Activated effector memory CD4-positive, alpha-beta T cell treated with anti-CD3 and anti-CD28 coated beads, Interleukin-2, amount 50 U/mL, for 16 hours (primary cell): ENCODE results near the gene USE1.
A peak's percentile ranks its signal among the peaks of the same experiment; 100 is the strongest.

Experiments
- DNase-seq: peaks from one replicate; pipeline ENCODE4 v3.0.0-alpha.2; 2020

USE1 gene

DNA sequence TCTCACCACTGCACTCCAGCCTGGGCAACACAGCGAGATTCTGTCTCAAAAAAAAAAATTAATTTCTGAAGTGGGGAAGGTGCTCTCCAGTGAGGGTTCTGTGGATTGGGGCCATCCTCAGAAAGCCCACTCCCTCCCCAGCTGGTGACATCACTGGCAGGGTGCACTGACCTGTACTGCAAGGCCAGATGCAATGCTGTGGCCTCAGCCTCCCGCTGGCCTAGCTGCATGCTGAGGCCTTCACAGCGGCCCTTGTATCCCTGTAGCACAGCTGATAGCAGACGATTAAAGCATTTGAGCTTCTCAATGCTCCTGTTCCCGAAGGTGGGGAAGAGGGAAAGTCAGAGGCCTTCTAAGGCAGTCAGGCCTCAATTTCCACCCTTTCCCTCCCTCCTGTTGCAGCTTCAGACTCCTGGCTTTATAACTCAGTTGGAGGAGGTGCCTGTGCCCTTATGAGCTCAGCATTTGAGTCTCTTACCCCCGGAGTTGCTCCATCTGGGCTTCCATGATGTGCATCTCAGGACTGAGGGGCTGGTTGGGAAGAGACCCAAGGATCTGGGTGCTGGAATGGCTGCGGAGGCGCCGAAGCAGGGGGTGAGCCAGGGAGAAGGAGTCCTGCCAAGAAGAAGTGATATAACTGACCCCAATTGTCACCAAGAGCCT lies 44.1 kb downstream of the USE1 start:
- DNase-seq = no peak

DNA sequence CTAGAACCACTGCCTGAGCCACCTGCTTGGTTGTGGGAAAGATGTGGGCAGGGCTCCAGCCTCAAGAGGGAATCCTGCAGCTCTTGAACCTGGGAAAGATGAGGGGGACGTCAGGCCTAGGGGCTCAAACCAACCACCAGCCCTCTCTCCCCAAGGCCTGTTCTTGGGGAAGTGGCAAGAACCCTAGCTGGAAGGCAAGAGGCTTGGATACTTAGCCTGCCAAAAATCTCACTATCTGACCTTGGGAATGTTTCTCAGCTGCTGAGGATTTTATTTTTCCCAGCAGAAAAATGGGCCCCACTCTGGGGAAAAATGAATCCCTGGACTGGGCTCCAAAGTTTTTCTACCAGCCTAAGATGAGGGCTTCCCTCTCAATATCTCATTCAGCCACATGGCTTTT lies 44.8 kb downstream of the USE1 start:
- DNase-seq = no peak

DNA sequence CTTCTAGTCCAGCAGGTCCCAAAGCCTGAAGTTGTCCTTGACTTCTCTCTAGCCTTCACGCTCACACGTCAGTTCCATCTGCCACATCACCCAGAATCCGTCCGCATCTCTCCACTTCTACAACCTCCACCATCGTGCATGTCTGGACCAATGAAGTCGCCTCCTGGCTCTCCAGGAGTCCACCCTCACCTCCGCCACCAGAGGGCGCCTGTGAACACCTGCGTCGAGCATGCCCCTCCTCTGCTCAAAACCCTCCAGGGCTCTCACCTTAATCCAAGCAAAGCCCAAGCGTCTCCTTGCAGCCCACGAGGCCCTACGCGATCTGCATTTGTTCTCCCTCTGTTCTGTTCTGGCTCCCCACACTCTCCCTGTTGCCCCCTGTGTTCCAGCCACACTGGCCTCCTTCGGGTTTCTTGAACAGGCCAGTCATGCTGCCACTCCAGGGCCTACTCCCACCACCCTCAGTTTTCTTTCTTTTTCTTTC lies 45.7 kb downstream of the USE1 start:
- DNase-seq = peak; percentile 97

DNA sequence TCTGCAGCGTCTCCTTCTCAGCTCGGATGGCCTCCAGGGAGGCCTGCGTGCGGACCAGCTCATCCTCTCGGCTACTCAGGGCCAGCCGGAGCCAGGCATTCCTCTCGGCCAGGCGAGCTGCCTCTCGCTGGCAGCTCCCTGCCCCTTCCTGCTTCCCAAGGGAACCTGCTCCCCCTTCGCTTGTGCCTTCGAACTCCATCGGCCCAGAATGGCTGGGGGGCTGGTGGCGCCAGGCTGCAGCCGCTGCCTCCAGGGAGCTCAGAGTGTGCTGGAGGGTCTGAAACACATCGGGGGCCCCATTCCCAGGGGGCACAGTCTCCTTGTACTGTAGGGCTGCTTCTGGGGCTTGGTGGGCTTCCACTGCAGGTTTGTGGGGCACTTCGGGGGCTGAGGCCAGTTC lies 47.4 kb downstream of the USE1 start:
- DNase-seq = no peak

DNA sequence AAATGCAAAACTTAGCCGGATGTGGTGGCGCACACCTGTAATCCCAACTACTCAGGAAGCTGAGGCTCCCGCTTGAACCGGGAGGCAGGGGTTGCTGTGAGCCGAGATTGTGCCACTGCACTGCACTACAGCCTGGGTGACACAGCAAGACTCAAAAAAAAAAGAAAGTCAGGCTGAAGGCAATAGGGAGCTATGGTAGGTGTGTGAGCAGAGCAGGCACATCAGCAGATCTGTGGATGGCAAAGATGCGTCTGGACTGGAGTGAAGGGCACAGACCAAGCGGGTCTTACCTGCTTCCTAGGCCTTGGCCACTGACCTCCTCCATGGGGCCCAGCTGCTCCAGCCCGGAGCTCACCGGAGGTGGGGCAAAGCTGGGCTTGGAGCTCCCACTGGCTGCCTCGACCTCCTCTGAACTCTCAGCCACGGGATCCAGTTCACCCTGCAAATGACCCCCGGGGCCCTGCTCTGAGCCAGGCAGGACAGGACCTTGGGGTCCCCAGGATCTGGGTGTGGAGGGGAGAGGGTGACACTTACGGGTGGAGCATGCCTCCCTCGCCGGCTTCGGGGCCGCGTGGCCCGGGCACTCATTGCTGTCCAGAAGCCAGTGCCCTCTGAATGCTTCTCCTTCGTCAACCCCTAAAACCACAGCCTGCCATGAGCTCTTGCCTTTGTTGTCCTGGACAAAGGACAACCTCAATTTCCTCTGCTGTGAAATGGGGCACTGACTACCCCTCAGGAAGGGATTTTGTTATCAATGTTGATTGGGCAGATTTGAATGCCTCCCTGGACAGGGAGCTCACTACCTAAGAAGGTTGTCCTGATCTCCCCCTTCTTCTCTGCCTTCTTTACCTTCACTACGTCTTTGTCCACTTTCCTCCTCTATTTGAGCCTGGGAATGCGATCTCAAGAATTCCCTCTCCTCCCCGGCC lies 48.8 kb downstream of the USE1 start:
- no peak for DNase-seq

DNA sequence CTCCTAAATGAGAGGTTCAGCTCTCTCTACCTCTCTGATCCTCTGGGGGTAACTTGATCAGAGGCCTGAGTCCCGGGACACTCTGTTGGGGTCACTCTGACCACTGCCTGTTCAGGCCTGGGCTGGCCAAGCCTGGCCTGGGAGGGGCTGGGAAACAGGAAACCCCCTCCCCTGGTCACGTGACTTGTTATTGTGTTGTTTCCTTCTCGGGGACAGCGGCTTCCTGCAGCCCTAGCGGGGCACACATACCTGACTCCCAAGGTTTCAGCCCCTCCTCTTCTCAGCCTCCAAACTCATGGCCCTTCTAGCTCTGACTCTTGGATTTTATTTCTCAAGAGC lies 49.5 kb downstream of the USE1 start, which contains the start of gene USHBP1:
USHBP1 (minus strand) TSS at position 105 of the 339 bp plus-strand sequence. CDS start 446 bp downstream, outside the sequence.
- DNase-seq = no peak

DNA sequence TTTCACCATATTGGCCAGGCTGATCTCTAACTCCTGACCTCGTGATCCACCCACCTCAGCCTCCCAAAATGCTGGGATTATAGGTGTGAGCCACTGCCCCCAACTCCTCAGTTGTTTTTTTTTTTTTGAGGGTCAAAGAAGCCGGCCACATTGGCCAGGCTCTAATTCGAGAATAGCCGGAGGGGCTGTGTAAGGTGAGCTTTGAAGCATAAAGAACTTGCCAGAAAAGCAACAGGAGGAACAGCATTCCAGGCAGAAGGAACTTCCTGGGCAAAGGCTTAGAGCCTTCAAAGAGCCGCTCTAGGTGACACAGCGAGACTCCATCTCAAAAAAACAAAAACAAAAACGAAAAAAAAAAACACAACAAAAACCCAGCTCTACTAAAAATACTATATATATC lies 50.9 kb downstream of the USE1 start:
- DNase-seq = no peak

DNA sequence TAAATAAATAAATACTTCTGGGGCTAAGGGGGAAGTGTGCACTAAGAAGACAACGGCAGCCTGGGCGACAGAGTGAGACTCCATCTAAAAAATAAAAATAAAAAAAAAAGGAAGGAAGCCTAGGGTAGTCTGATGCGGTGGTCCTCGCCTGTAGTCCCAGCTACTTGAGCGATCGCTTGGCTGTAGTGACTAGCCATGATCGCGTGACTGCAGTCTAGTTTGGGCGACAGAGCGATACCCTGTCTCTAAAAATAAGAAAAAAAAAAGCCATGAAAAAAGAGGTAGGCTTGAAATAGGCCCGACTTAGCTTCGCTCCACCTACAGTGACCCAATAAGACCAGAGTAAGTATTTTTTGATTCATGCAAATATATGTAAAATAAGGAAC lies 51.4 kb downstream of the USE1 start:
- DNase-seq = no peak

DNA sequence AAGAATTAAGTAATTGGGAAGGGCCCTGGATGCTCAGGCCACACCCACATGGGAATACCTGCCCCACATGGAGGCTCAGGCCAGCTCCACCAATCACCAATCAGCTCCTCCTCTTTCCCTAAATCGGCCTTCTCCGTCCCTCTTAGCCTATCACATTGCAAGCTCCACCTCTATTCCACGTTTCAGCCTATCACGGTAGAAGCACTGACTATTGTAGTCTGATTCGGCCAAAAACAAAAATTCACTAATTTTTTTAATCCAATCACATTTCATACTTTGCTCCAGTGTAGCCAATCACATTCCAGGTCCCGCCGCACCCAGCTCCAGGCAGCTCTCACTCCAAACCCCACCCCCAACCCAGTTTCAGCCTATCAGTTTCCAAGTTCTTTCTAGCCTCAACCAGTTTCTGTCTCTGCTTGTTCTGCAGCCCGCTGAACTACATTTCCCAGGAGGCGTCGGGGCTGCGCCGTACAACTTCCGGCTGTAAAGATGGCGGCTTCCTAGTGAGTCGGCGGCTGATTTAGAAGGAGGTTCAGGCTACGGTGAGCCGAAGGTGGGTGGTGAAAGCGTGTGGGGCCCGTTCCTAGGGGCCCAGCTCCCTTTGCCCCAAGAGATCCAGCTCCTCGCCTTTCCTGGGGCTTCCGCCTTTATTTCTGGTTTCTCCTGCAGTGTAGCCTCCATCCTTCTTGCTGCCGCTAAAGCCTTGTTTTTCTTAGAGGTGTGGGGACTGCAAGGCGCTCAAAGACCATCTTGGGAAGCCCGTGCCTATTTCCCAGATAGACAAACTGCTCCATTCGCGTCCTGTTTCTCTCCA lies 52.0 kb downstream of the USE1 start, which contains the start of gene BABAM1:
BABAM1 (plus strand) TSS at position 469 of the 814 bp plus-strand sequence. CDS start 1,364 bp downstream, outside the sequence.
- peak; percentile 97 for DNase-seq

DNA sequence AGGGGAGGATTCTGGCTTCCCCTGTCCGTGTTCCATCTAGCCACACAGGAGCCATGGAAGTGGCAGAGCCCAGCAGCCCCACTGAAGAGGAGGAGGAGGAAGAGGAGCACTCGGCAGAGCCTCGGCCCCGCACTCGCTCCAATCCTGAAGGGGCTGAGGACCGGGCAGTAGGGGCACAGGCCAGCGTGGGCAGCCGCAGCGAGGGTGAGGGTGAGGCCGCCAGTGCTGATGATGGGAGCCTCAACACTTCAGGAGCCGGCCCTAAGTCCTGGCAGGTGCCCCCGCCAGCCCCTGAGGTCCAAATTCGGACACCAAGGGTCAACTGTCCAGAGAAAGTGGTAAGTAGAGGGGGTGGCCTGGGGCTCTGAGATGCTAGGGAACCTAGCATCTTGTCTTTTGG lies 53.6 kb downstream of the USE1 start:
- DNase-seq = no peak
